Keratinocyte (primary cell): ENCODE measurements around the gene LAIR2.

Experiments used
- EZH2 ChIP-seq: IDR thresholded peaks from one replicate; pipeline ENCODE4 v1.6.1; 2012; ENCODE audit warnings: inconsistent platforms, mild to moderate bottlenecking, low read length, moderate library complexity
- TF ChIP-seq, protein P1 (sequence below), 3 experiments: IDR thresholded peaks in 1 of 3; conservative IDR thresholded peaks in 1 of 3; optimal IDR thresholded peaks in 1 of 3; 2 replicates in 2 of 3; 3 replicates in 1 of 3; pipeline versions ENCODE3 to v1.5.1; 2011; ENCODE audit warnings: low read length in 3 of 3, mild to moderate bottlenecking in 3 of 3, moderate library complexity in 2 of 3, control low read depth in 1 of 3, inconsistent platforms in 1 of 3; ENCODE audit not compliant: insufficient read depth in 2 of 3; ENCODE audit errors: extremely low read depth in 1 of 3

DNA sequence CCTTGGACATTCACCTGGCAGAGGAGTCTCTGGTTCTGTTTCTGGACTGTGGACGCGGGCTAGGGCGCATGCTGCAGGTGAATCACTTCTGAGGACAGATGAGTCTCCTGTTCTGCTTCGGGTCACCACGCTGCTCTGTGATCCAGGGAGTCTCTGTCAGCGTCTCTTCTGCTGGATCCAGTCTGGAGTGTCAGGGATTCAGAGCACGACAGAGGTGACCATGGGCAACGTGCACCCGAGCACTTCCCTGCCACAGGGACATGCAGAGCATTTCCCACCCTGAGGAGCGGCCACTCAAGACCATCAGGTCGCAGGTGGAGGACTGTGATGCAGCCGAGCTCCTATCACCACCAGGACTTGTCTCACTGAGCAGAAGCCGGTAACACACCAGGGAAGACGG, 46.6 kb downstream of the LAIR2 start:
- TF ChIP-seq, protein P1, sequence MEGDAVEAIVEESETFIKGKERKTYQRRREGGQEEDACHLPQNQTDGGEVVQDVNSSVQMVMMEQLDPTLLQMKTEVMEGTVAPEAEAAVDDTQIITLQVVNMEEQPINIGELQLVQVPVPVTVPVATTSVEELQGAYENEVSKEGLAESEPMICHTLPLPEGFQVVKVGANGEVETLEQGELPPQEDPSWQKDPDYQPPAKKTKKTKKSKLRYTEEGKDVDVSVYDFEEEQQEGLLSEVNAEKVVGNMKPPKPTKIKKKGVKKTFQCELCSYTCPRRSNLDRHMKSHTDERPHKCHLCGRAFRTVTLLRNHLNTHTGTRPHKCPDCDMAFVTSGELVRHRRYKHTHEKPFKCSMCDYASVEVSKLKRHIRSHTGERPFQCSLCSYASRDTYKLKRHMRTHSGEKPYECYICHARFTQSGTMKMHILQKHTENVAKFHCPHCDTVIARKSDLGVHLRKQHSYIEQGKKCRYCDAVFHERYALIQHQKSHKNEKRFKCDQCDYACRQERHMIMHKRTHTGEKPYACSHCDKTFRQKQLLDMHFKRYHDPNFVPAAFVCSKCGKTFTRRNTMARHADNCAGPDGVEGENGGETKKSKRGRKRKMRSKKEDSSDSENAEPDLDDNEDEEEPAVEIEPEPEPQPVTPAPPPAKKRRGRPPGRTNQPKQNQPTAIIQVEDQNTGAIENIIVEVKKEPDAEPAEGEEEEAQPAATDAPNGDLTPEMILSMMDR (optimal IDR thresholded peaks at IDR 0.05 in 1 of 3, IDR thresholded peaks at IDR 0.05 in 1 of 3, conservative IDR thresholded peaks at IDR 0.05 in 1 of 3; ENCODE audit: extremely low read depth in 1 of 3, insufficient read depth in 2 of 3, low read length in 3 of 3): no peak
- no peak for TF ChIP-seq EZH2
